22Rv1 (cell line): Measurements from ENCODE around the gene TUBA1C.
"Not testable (repeated sequence)": the region's sequence is repeated elsewhere in the genome, so short reads cannot be mapped to it uniquely, and the experiment has no call there.

Experiments
- H3K27ac ChIP-seq: fragments of 450-650 bp; 2 replicates; pipeline ENCODE4 v1.5.1; 2017
- ZFX ChIP-seq: fragments of 450-650 bp; IDR thresholded peaks from 2 replicates; pipeline ENCODE4 v1.6.1; 2017; ENCODE audit warnings: antibody characterized with exemption, borderline replicate concordance
- TF ChIP-seq, protein P1 (sequence below): fragments of 450-650 bp; IDR thresholded peaks from 2 replicates; pipeline ENCODE4 v1.5.1; 2017; ENCODE audit warnings: mild to moderate bottlenecking

Gene TUBA1C

DNA sequence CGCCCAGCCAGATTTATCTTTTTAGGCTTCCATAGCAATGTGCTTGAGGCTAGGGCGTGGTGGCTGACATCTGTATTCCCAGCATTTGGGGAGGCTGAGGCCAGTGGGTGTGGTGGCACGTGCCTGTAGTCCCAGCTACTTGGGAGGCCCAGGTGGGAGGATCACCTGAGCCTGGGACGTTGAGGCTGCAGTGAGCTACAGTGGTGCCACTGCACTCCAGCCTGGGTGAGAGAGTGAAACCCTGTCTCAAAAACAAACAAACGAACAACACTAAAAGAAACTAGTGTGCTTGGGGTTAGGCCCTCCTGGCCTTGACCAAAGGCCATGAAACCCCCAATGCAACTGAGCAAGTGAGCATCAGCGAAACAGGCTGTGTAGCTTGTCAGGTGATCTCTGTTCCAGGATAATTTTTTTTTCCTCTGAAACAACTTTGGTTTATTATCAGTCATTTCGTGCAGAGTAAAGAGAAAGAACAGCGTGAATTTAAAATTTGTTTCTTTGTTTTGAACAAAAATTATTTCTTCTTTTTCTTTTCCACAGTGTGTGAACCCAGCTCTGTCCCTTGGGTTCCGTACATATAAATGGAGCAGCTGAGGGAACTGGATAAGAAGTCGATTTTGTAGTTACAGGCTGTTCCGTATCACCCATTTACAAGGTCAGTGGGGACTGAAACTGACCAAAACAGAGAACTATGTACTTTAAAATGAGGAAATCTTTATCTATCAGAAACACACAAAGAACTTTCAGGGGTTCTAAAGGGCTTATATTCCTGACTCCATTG is 8.8 kb upstream of the TUBA1C start:
- no peak for TF ChIP-seq ZFX
- 0 out of 2 replicates have a peak overlapping the region, but pooled peaks have one; percentile 10 for H3K27ac ChIP-seq

DNA sequence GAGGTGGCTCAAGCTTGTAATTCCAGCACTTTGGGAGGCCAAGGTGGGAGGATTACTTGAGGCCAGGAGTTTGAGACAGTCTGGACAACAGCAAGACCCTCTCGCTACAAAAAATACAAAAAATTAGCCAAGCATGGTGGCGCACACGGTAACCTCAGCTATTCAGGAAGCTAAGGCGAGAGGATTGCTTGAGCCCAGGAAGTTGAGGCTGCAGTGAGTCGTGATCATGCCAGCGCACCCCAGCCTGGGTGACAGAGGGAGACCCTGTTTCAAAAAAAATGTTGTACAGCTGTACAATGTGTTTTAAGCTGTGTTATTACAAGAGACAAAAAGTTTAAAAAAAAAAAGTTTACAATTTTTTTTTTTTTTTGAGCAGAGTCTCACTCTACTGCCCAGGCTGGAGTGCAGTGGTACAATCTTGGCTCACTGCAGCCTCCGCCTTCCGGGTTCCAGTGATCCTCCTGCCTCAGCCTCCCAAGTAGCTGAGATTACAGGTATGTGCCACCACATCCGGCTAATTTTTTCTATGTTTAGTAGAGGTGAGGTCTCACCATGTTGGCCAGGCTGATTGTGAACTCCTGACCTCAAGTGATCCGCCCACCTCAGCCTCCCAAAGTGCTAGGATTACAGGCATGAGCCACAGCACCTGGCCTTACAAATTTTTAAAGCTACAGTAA is 7.2 kb upstream of the TUBA1C start:
- H3K27ac ChIP-seq: not testable (repeated sequence)

DNA sequence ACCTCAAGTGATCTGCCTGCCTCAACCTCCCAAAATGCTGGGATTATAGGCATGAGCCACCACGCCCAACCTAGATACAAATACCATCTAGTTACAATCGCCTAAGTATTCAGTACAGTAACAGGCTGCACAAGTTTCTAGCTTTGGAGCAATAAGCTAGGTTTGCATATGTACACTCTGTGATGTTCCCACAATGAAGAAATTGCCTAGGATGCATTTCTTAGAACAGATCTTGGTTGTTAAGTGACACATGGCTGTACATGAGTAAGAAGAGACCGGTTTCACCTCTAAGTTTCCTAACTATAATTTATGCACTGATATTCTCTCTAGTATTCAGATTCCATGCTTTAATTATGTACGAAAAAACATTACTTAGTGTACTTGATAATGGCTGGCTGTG is 5.4 kb upstream of the TUBA1C start:
- TF ChIP-seq, protein P1, sequence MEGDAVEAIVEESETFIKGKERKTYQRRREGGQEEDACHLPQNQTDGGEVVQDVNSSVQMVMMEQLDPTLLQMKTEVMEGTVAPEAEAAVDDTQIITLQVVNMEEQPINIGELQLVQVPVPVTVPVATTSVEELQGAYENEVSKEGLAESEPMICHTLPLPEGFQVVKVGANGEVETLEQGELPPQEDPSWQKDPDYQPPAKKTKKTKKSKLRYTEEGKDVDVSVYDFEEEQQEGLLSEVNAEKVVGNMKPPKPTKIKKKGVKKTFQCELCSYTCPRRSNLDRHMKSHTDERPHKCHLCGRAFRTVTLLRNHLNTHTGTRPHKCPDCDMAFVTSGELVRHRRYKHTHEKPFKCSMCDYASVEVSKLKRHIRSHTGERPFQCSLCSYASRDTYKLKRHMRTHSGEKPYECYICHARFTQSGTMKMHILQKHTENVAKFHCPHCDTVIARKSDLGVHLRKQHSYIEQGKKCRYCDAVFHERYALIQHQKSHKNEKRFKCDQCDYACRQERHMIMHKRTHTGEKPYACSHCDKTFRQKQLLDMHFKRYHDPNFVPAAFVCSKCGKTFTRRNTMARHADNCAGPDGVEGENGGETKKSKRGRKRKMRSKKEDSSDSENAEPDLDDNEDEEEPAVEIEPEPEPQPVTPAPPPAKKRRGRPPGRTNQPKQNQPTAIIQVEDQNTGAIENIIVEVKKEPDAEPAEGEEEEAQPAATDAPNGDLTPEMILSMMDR: no peak
- no peak for TF ChIP-seq ZFX
- no peak overlapping the region for H3K27ac ChIP-seq

DNA sequence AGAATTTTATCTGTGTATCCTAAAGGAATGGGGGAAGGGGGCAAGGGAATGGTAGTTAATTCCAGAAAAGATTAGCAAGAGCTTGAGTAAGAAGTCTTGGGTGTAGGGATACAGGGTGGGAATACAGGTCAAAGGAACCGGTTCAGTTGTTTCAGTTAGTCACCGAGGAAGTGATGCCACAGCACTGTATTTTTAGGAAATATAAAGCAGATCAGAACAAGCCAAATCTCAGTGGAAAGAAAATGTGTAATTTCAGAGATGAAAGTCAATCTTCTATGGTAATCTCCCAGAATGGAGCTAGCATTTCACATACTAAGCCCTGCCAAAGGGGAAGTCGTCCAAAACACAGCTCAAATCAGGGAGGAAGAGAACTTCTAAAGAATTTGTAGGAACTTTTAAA is 4.7 kb upstream of the TUBA1C start:
- no peak overlapping the region for H3K27ac ChIP-seq
- TF ChIP-seq, protein P1: no peak
- no peak for TF ChIP-seq ZFX

DNA sequence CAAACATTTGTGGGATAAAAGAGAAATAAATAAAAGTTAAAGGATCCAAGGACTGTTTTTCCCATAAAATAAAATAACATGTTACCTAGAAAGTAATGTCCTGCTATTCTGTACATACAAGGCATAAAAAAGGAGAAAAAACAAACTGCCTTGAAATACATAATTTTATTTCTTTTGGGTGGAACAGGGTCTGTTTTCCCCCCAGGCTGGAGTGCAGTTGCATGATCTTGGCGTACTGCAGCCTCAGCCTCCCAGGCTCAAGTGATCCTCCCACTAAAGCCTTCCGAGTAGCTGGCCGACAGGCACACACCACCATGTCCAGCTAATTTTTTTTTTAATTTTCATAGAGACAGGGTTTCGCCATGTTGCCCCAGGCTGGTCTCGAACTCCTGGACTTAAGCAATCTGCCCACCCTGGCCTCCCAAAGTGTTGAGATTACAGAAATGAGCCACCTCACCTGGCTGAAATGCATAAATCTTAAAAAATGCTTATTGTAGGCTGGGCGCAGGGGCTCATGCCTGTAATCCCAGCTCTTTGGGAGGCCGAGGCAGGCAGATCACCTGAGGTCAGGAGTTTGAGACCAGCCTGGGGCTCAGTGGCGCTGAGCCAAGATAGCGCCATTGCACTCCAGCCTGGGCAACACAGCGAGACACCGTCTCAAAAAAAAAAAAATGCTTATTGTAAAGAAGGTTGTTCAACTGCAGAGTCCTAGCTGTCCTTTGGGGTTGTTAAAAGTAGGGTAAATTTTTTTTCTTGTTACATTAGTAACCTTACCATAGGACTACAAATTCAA is 4.1 kb upstream of the TUBA1C start:
- TF ChIP-seq, protein P1: no peak
- no peak for TF ChIP-seq ZFX
- H3K27ac ChIP-seq: no peak overlapping the region

DNA sequence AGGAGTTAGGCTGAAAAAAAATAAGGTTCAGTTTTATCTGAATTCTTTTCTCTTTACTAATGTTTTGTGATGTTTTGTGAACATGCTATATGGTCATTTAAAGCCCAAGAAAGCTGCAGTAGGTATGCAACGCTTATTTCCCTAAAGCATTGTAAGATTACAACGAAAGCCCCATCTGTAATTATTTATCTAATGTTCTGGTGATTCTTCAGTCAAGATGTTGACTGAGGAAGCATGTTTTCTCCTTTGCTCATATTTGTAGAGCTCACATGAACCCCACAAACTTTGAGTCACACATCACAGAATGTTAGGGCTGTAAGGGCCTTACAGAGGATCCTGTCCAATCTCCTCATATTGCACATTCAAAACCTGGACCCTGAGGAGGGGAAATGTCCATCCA is 3.2 kb upstream of the TUBA1C start:
- TF ChIP-seq, protein P1: no peak
- TF ChIP-seq ZFX: no peak
- no peak overlapping the region for H3K27ac ChIP-seq

DNA sequence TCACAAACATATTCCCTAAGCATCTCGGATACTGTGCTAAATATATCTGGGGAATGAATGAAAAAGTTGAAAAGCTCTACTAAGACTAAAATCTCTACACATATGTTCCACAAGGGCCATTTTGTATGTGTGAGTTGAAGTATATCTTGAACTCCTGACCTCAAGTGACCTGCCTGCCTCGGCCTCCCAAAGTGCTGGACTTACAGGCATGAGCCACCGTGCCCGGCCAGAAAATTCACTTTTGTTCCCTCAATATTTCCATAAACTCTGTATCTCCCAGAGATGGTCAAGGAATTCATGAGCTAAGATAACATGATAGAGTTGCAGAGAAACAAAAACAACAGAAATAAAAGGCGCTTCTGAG is 1.5 kb upstream of the TUBA1C start:
- TF ChIP-seq, protein P1: no peak
- no peak for TF ChIP-seq ZFX
- peak overlapping the region; percentile 93 for H3K27ac ChIP-seq

DNA sequence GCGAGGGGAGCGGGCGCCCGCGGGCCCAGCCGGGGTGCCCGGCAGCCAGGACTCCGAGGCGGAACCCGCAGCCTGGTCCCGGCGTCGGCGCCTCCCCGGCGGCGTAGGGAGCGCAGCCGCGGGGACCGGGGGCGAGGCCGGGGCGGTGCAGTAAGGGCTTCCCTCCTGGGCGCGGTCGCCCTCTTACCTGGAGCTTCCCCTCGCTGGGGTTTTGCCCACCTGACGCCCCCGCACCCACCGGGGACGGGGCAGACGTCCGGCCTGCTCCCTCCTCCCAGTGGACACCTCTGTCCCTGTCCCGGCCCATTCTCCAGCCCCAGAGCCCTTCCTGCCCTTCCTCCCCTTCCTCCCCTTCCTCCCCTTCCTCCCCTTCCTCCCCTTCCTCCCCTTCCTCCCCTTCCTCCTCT is 413 bp upstream of the TUBA1C start:
- H3K27ac ChIP-seq: peak overlapping the region; percentile 93
- no peak for TF ChIP-seq ZFX
- TF ChIP-seq, protein P1: no peak; the same call in 1 of the 2 replicates

DNA sequence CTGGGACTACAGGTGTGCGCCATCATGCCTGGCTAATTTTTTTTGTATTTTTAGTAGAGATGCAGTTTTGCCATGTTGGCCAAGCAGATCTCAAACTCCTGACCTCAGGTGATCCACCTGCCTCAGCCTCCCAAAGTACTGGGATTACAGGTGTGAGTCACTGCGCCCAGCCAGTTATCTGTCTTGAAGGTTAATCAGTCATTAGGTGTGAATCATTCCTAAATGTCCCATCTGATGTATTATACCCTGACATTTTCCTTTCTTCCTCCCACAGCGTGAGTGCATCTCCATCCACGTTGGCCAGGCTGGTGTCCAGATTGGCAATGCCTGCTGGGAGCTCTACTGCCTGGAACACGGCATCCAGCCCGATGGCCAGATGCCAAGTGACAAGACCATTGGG is 4.3 kb downstream of the TUBA1C start:
- H3K27ac ChIP-seq: peak overlapping the region; percentile 93
